Nephron (organoid): ENCODE results near the gene POMGNT1.

Experiments used
- H3K27ac Mint-ChIP-seq, 3 experiments: 2 replicates each; pipeline ENCODE4 v1.8.0; 2020; ENCODE audit warnings: mixed read lengths in 3 of 3, mild to moderate bottlenecking in 2 of 3, moderate library complexity in 1 of 3
- H3K27me3 Mint-ChIP-seq: 2 replicates; pipeline ENCODE4 v1.8.0; 2021; ENCODE audit warnings: low read depth, mild to moderate bottlenecking, moderate library complexity, mixed read lengths
- H3K36me3 Mint-ChIP-seq: 2 replicates; pipeline ENCODE4 v1.8.0; 2020; ENCODE audit warnings: low read depth, mixed read lengths
- H3K4me1 Mint-ChIP-seq: 2 replicates; pipeline ENCODE4 v1.8.0; 2020; ENCODE audit warnings: mixed read lengths
- H3K4me3 Mint-ChIP-seq, 3 experiments: 2 replicates each; pipeline ENCODE4 v1.8.0; 2020; ENCODE audit warnings: mild to moderate bottlenecking in 3 of 3, mixed read lengths in 3 of 3, moderate library complexity in 2 of 3
- H3K9me3 Mint-ChIP-seq: 2 replicates; pipeline ENCODE4 v1.8.0; 2020; ENCODE audit warnings: mixed read lengths
- CTCF ChIP-seq, 3 experiments: fragments of 200-600 bp; sonication (generic); IDR thresholded peaks; one replicate each; pipeline ENCODE4 v1.5.0; 2021; ENCODE audit warnings: antibody characterized with exemption in 3 of 3; ENCODE audit not compliant: unreplicated experiment in 3 of 3

Gene POMGNT1

DNA sequence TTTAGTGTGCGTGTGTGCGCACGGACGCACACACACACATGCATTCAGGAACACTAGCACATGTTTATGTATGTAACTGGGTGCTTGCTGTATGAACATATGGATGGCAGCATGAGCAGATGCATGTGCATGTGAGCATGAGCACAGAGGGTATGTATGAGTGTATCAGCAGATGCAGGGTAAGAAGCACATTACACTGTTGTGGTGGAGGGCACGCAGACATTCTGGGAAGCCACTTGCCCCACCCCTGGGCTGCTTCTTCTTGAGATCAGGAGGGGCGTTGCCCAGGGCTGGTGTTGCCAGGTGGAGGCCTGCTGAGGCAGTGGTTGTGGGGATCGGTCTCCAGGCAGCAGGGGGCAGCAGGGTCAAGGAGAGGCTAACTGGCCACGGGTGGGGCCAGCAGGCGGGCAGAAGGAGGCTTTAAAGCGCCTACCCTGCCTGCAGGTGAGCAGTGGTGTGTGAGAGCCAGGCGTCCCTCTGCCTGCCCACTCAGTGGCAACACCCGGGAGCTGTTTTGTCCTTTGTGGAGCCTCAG is 18.1 kb downstream of the POMGNT1 start:
- Mint-ChIP-seq H3K9me3 (no peaks in the 10 kb centered on the region), H3K4me1 (peaks cover 20% of the 10 kb centered on the region)

DNA sequence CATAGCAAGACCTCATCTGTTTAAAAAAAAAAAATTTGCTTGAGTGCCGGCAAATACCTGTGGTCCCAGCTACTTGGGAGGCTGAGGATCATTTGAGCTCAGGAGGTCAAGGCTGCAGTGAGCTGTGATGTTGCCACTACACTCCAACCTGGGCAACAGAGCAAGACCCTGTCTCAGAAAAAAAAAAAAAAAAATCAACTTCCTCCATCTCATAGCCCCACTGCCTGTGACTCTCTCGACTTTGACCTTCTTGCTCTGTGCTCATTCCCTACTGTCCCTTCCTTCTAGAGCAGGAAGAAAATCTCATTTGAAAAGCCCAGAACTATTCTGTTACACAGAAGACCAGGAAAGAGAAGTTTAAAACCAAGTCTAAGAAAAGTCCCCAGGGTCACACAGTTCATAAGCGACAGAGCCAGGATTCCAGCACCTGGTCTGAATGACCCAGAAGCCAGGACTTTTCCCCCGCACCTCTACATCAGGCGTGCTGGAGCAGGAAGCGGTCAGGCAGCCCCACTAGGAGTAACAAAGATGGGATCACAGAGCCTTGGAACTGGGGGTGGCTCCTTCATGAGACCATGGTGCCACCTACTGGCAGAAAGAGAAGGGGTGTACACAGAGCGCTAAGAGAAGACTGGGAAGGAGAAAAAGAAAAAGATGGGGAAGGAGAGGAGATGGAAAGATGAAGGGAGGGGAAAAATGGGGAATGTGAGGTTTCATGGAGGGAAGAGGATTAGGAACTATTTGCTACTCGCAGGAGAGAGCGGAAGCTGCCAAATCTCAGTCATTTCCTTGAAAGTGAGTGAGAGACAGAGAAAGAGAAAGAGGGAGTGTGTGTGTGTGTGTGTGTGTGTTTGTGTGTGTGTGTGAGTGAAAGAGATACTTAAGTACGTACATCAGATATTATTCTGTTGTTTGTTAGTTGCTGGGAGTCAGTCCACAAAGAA is 18.8 kb downstream of the POMGNT1 start:
- no peaks in the 10 kb centered on the region for H3K36me3 Mint-ChIP-seq
- H3K4me1 Mint-ChIP-seq = peaks cover 17% of the 10 kb centered on the region
- no peaks in the 10 kb centered on the region for H3K9me3 Mint-ChIP-seq
- H3K4me3 Mint-ChIP-seq = no peak overlapping the region
- TF ChIP-seq CTCF (IDR thresholded peaks at IDR 0.05; ENCODE audit: unreplicated experiment in 3 of 3) = peak; percentile 88 to 93 (median 90)
- no peak overlapping the region for H3K27ac Mint-ChIP-seq
- no peaks in the 10 kb centered on the region for H3K27me3 Mint-ChIP-seq

More for the DNA sequence above, 18.1 kb downstream of the POMGNT1 start:
- Mint-ChIP-seq H3K27me3 (no peaks in the 10 kb centered on the region), H3K27ac (no peak overlapping the region), H3K4me3 (no peak overlapping the region), H3K36me3 (no peaks in the 10 kb centered on the region)
- TF ChIP-seq CTCF (IDR thresholded peaks at IDR 0.05; ENCODE audit: unreplicated experiment in 3 of 3) = no peak

GRCh38 chr1:46176211-46176865 is 21.9 kb downstream of the POMGNT1 start, which contains the start of gene P3R3URF:
P3R3URF (minus strand) TSS chr1:46176488; CDS start chr1:46176471, 17 bp downstream.
- Mint-ChIP-seq H3K4me3 (no peak within 1 kb of the TSS), H3K36me3 (no peaks in the 10 kb centered on the region), H3K27ac (no peak within 1 kb of the TSS), H3K4me1 (peaks cover under 1% of the 10 kb centered on the region), H3K27me3 (peaks cover under 1% of the 10 kb centered on the region), H3K9me3 (no peaks in the 10 kb centered on the region)
- no peak for TF ChIP-seq CTCF (IDR thresholded peaks at IDR 0.05; ENCODE audit: unreplicated experiment in 3 of 3)

- H3K36me3 Mint-ChIP-seq = no peaks in the 10 kb centered on the region
- H3K27ac Mint-ChIP-seq = no peak overlapping the region
- H3K4me1 Mint-ChIP-seq = no peaks in the 10 kb centered on the region
- no peak for TF ChIP-seq CTCF (IDR thresholded peaks at IDR 0.05; ENCODE audit: unreplicated experiment in 3 of 3)
- no peak overlapping the region for H3K4me3 Mint-ChIP-seq
- no peaks in the 10 kb centered on the region for H3K9me3 Mint-ChIP-seq
- peaks cover 12% of the 10 kb centered on the region for H3K27me3 Mint-ChIP-seq
Measured at GRCh38 chr1:46175243-46175642, 23.0 kb downstream of the POMGNT1 start.

GRCh38 chr1:46174448-46175231 is 23.6 kb downstream of the POMGNT1 start, which contains the start of gene TSPAN1:
TSPAN1 (plus strand) TSS chr1:46175087; CDS start chr1:46181108, 6,021 bp downstream.
- no peak for TF ChIP-seq CTCF (IDR thresholded peaks at IDR 0.05; ENCODE audit: unreplicated experiment in 3 of 3)
- Mint-ChIP-seq H3K4me1 (no peaks in the 10 kb centered on the region), H3K27ac (no peak within 1 kb of the TSS), H3K4me3 (no peak within 1 kb of the TSS), H3K36me3 (no peaks in the 10 kb centered on the region), H3K9me3 (no peaks in the 10 kb centered on the region), H3K27me3 (peaks cover 12% of the 10 kb centered on the region)
